Glutamatergic neuron (in vitro differentiated cells): ENCODE results near the gene GABPB2. TPM values are rescaled to one million over a fixed set of nuclear protein-coding genes. Genes with fewer than 3 reads are reported as not detected.

Experiments
- DNase-seq: peaks from one replicate; pipeline ENCODE4 v3.0.0; 2022
- H3K27ac Mint-ChIP-seq: one replicate; pipeline ENCODE4 v1.8.0; 2020; ENCODE audit warnings: mild to moderate bottlenecking, mixed read lengths, inconsistent platforms; ENCODE audit not compliant: unreplicated experiment
- H3K27me3 Mint-ChIP-seq: one replicate; pipeline ENCODE4 v1.8.0; 2020; ENCODE audit warnings: mild to moderate bottlenecking, moderate library complexity, mixed read lengths, inconsistent platforms; ENCODE audit not compliant: unreplicated experiment
- H3K36me3 Mint-ChIP-seq: one replicate; pipeline ENCODE4 v1.8.0; 2020; ENCODE audit warnings: mild to moderate bottlenecking, mixed read lengths, inconsistent platforms; ENCODE audit not compliant: unreplicated experiment
- H3K4me1 Mint-ChIP-seq: one replicate; pipeline ENCODE4 v1.8.0; 2020; ENCODE audit warnings: mild to moderate bottlenecking, low read depth, mixed read lengths, inconsistent platforms; ENCODE audit not compliant: unreplicated experiment
- H3K4me3 Mint-ChIP-seq: one replicate; pipeline ENCODE4 v1.8.0; 2020; ENCODE audit warnings: mild to moderate bottlenecking, mixed read lengths, inconsistent platforms; ENCODE audit not compliant: unreplicated experiment
- H3K9me3 Mint-ChIP-seq: one replicate; pipeline ENCODE4 v1.8.0; 2020; ENCODE audit warnings: mild to moderate bottlenecking, moderate library complexity, mixed read lengths, inconsistent platforms; ENCODE audit not compliant: unreplicated experiment
- total RNA-seq: library from RNA; stranded (reverse); fragmentation: NEBNext Ultra II Directional; extraction: Animal tissue kit (Norgen Biotek cat#: 25700); gene quantifications from one replicate; pipeline ENCODE4 v1.2.1, GENCODE V29; 2021; ENCODE audit not compliant: unreplicated experiment
- TF ChIP-seq, protein P1 (sequence below): fragments of 200-600 bp; sonication (generic); IDR thresholded peaks from one replicate; pipeline ENCODE4 v1.5.0; 2021; ENCODE audit not compliant: partially characterized antibody, unreplicated experiment

GABPB2 gene
- total RNA-seq, 1 donor from 2014 or later: 5.4 TPM

DNA sequence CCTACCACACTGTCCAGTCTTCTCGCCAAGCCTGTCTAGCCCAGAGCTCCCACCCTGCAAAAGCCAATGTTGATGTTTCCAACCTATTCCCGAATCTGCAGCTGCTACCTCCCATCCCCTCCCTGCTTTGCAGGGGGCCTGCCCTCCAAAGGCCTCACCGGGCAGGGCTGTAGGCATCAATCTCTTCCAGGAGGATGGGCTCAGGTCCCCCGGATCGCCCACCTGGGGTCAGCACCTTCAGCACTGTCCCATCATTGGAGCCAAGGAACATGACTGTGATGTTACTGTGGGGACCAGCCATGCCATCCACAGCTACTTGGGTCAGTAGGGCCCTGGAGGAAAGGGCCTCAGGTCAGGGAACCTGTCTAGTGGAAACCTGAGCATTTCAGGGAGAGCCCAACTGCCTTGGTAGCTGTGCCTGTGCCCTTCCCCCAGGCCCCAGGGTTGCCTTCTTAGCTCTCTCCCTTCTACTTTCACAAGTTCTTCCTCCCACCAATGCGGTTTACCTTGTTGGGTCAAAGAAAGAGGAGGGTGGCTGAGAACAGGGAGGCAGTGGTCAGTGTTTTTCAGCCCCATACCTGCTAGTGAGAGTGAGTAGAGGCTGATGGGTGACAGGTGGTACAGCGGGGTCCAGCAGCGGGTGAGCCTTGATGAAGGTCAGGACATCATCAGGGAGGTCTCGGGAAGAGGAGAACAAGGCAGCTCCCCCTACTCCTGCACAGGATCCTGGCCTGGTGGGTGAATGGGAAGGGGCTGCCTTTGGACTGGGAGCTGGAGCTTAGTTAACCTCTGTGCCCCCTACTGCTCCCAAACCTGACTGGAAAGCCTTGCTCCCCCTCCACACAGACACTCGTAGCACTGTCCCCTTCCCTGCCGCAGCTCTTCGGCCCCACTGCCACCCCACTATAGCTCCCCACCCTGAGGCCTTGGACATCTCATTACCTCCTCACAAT, 65.1 kb downstream of the GABPB2 start:
- Mint-ChIP-seq H3K27ac (no peak overlapping the region), H3K4me3 (no peak overlapping the region), H3K36me3 (peaks cover 13% of the 10 kb centered on the region), H3K4me1 (peaks cover 6% of the 10 kb centered on the region), H3K9me3 (peaks cover 9% of the 10 kb centered on the region), H3K27me3 (peaks cover 24% of the 10 kb centered on the region)
- no peak for DNase-seq
- TF ChIP-seq, protein P1, sequence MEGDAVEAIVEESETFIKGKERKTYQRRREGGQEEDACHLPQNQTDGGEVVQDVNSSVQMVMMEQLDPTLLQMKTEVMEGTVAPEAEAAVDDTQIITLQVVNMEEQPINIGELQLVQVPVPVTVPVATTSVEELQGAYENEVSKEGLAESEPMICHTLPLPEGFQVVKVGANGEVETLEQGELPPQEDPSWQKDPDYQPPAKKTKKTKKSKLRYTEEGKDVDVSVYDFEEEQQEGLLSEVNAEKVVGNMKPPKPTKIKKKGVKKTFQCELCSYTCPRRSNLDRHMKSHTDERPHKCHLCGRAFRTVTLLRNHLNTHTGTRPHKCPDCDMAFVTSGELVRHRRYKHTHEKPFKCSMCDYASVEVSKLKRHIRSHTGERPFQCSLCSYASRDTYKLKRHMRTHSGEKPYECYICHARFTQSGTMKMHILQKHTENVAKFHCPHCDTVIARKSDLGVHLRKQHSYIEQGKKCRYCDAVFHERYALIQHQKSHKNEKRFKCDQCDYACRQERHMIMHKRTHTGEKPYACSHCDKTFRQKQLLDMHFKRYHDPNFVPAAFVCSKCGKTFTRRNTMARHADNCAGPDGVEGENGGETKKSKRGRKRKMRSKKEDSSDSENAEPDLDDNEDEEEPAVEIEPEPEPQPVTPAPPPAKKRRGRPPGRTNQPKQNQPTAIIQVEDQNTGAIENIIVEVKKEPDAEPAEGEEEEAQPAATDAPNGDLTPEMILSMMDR: no peak

DNA sequence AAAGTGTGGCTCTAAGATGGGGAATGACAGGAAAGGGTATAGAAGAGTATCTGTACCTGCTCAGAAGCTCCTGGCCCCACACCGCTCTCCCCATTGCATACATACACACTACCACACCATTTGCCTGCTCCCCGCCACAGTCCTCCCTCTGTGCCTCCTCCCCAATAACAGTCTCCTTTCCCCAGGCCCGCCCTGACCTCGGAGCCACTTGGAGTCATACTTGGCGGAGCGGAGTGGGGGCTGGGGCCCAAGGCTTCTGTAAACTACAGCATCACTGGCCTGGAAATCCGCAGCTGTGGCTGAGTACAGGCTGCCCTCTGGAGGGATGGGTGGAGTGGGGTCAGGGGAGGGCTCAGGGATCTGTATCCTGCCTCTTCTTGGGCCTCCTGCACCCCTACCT, 67.2 kb downstream of the GABPB2 start:
- Mint-ChIP-seq H3K4me1 (no peaks in the 10 kb centered on the region), H3K9me3 (peaks cover 5% of the 10 kb centered on the region), H3K27ac (no peak overlapping the region), H3K36me3 (peaks cover 13% of the 10 kb centered on the region), H3K27me3 (peaks cover 17% of the 10 kb centered on the region), H3K4me3 (no peak overlapping the region)
- no peak for DNase-seq
- TF ChIP-seq, protein P1: no peak

DNA sequence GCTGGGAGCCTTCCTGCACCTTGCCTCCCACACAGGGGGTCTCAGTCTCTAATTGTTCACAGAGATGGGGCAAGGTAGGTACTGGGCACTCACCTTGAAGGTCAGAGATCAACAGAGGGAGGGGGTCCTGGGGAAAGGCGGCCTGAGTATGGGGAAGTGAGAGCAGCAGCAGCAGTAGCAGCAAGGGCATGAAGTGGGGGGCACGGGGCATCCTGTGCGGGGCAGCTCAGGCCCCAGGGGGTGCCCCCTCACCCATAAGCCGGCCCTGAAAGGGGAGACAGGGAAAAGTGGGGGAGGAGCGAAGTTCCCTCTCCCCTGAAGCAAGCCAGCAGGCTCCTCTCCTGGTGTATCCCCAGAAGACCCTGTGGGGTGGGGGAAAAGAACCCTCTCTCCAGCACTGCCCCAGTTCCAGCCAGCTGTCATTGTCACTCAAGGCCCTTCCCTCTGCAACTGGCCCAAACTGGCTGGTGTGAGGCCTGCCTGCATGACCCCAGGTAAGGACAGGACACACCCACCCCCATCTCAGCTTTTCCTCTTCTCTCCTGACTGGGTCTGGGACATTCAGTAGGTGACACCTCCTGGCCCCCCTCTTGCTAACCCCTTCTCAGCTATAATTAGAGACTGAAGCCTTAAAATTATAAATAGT, 72.0 kb downstream of the GABPB2 start:
- H3K36me3 Mint-ChIP-seq: no peaks in the 10 kb centered on the region
- H3K27ac Mint-ChIP-seq: no peak overlapping the region
- H3K9me3 Mint-ChIP-seq: peaks cover 4% of the 10 kb centered on the region
- TF ChIP-seq, protein P1: no peak
- no peak for DNase-seq
- peaks cover 24% of the 10 kb centered on the region for H3K4me1 Mint-ChIP-seq
- peak overlapping the region; percentile 99 for H3K4me3 Mint-ChIP-seq
- peaks cover 7% of the 10 kb centered on the region for H3K27me3 Mint-ChIP-seq

DNA sequence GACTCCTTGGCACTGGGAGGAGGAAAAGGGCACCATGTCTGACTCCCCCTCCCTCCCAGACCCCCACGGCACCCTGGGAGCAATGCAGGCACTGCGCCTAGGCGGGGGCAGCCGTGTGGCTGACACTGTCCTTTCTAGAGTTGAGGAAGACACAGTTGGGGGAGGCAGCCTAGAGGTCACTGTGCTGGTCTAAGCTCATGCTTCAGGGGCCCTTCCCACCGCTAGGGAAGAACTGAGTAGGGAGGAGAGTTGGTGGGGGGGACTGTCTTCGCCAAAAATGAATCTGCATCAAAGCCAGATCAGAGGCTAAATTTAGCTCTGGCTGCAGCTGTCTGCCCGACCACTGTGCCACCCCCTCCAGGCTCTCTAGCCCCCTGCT, 72.5 kb downstream of the GABPB2 start:
- peaks cover 4% of the 10 kb centered on the region for H3K9me3 Mint-ChIP-seq
- H3K36me3 Mint-ChIP-seq: no peaks in the 10 kb centered on the region
- TF ChIP-seq, protein P1: no peak
- no peak overlapping the region for H3K27ac Mint-ChIP-seq
- peaks cover 26% of the 10 kb centered on the region for H3K4me1 Mint-ChIP-seq
- DNase-seq: no peak
- H3K4me3 Mint-ChIP-seq: peak overlapping the region; percentile 99
- peaks cover 7% of the 10 kb centered on the region for H3K27me3 Mint-ChIP-seq

DNA sequence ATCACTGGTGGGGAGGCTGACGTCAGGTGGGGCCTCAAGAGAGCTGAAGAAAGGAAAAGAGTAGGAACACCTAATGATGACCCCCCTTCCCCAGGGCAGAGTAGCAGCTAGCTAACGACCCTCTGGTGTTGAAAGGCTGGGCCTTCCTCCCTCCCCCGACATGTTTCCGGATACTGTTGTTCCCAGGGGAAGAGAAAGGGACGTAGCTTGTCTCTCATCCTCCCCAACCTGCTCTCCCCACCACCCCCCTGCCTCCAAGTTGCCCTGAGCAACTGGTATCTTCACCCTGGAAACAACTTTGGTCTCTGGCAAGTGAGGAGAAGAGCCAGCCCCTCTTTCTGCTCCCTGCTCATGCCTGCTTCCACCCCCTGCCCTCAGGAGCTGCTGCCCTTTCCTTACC, 73.4 kb downstream of the GABPB2 start:
- no peak for DNase-seq

More for the DNA sequence above, 73.4 kb downstream of the GABPB2 start:
- H3K9me3 Mint-ChIP-seq: peaks cover 6% of the 10 kb centered on the region
- H3K4me3 Mint-ChIP-seq: peak overlapping the region; percentile 99
- peaks cover 7% of the 10 kb centered on the region for H3K27me3 Mint-ChIP-seq
- no peak overlapping the region for H3K27ac Mint-ChIP-seq
- TF ChIP-seq, protein P1: no peak
- peaks cover 29% of the 10 kb centered on the region for H3K4me1 Mint-ChIP-seq
- H3K36me3 Mint-ChIP-seq: no peaks in the 10 kb centered on the region
